ENCODE measurements around the gene NRTN. TPM values are rescaled to one million over a fixed set of nuclear protein-coding genes. Genes with fewer than 3 reads are reported as not detected.
"Not testable (repeated sequence)": the region's sequence is repeated elsewhere in the genome, so short reads cannot be mapped to it uniquely, and the experiment has no call there.

Gene NRTN, protein sequence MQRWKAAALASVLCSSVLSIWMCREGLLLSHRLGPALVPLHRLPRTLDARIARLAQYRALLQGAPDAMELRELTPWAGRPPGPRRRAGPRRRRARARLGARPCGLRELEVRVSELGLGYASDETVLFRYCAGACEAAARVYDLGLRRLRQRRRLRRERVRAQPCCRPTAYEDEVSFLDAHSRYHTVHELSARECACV
- total RNA-seq = not detected

DNA sequence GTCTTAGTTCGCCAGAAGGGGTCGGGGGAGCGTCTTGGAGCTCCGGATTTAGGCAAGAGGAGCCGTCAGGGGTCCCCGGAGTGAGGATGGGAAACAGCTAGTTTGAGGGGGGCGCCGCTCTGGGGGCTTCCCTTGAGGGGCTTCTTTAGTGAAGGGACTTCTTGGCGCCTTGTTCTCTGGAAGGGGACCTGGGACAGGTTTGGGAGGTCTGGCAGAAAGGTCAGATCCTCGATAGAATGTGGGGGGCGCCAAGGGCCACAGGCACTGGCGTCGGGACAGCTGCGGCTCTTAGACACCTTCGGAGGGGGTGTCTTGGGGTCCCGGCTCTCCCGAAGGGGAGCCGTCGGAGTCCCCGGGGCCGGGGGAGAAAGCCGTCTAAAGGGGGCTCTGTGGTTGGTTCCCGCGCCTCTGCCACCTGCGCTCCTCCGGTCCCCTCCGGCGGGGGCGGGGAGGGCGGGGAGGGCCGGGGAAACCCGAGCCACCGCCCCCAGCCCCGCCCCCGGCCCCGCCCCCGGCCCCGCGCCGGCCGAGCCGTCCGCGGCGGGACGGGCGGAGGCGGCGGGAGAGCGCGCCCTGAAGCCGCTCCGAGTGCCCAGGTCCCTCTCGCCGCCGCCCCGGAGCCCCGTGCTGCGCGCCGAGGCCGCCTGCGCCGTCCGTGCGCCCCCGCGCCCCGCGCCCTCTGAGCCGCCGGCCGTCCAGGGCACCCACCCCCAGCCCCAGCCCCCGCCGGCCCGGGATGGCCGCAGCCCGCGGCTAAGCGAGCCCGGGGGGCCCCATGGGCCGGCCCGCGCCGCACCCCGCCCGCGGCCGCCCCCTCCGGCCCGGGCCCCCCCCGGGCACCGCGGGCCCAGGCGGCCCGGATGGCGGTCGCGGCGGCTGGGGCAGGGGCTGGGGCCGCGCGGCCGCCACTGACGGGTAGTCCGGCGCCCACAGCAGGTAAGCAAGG, at the start of gene NRTN:
Gene NRTN (plus strand): TSS at position 552 of the 946 bp plus-strand sequence. CDS start 19,099 bp downstream, outside the sequence.
- DNase-seq (ENCODE audit: low spot score in 2 of 2) (no peak), FAIRE-seq (no peak)

DNA sequence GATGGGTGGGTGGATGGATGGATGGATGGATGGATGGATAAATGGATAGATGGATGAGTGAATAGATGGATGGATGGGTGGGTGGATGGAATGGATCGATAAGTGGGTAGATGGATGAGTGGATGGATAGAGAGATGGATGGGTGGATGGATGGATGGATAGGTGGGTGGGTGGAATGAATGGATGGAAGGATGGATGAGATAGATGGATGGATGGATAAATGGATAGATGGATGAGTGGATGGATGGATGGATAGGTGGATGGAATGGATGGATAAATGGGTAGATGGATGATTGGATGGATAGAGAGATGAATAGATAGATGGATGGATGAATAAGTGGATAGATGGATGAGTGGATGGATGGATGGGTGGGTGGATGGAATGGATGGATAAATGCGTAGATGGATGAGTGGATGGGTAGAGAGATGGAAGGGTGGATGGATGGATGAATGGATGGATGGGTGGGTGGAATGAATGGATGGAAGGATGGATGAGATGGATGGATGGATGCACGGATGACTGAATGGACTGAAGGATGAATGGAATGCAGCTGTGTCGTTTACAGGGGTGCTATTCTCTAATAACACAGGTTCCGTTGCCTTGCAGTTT, 42.2 kb upstream of the NRTN start:
- no peak for FAIRE-seq
- DNase-seq (ENCODE audit: low spot score in 2 of 2) = no peak

DNA sequence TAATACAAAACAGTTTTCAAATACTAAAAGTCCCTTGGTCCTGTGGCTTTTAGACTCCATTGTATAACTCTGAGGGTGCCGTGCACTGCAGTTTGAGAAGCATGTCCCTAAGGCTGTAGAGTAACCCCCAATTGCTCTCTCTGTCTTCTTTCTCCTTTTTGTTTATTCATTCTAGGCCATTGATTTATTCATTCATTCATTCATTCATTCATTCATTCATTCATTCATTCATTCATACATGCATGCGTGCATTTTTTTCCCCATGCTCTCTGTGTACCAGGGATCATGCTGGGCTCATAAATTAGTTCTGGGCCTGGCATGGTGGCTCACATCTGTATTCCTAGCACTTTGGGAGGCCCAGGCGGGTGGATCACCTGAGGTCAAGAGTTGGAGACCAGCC, 39.6 kb upstream of the NRTN start:
- no peak for DNase-seq (ENCODE audit: low spot score in 2 of 2)
- FAIRE-seq = no peak

DNA sequence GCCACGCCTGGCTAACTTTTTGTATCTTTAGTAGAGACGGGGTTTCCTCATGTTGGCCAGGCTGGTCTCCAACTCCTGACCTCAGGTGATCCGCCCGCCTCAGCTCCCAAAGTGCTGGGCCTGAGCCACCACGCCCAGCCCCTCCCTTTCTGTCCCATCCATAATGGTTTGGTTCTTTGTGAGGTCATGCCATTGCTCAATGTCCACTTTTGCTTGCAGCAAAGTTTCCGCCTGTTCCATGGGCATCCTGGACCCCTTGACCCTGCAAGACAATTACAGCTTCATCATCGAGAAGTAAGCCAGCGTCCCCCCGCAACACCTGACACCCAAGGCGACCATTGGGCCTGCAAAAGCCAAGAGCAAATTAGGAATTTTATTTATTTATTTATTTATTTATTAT, 36.9 kb upstream of the NRTN start:
- FAIRE-seq (no peak), DNase-seq (ENCODE audit: low spot score in 2 of 2) (no peak)

DNA sequence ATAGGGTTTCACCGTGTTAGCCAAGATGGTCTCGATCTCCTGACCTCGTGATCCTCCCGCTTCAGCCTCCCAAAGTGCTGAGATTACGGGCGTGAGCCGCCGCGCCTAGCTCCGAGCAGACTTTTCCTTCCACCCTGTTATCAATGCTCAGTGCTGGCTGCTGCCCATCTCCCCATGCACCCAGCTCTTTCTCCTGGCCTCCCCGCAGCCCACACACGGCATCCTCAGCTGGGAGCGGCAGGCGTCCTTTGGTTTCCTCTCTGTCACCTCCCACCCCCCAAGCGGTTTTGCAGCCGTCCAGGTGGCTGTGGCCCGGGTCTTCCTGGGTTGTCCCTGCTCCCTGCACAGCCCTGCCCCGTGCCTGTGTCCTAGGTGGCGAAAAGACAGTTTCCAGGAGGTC, 32.5 kb upstream of the NRTN start:
- DNase-seq (ENCODE audit: low spot score in 2 of 2) (no peak), FAIRE-seq (no peak)

DNA sequence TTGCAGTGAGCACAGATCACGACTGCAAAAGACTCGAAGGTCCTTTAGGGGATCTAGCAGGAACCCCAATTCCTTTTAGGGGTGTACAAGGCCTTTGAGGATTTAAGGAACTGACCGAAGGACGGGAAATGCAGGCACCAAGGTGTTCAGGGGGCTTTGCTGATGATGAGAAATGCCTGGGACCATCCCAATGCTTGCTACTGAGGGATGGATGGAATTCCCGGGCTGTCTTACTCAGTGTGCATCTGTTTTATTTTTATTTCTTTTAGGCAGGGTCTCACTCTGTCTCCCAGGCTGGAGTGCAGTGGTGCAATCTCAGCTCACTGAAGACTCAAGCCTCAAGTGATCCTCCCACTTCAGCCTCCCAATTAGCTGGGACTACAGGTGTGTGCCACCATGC, 31.6 kb upstream of the NRTN start:
- FAIRE-seq = no peak
- no peak for DNase-seq (ENCODE audit: low spot score in 2 of 2)

DNA sequence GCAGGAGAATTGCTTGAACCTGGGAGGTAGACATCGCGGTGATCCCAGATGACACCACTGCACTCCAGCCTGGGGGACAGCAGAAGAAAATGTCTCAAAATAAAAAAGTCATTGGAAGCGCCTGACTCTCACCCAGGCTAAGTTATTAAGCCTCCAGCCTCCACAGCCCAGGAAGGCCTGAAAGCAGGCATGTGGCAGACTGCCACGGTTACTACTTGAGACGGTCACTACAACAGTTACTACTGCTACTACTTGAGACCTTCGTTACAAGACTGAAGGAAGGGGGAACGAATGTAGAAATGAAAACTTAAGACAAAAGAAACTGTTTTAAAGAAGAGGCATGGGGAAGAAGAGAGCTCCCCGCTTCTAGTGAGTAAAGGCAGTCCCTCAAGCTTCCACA, 29.9 kb upstream of the NRTN start:
- DNase-seq (ENCODE audit: low spot score in 2 of 2) = no peak
- no peak for FAIRE-seq

DNA sequence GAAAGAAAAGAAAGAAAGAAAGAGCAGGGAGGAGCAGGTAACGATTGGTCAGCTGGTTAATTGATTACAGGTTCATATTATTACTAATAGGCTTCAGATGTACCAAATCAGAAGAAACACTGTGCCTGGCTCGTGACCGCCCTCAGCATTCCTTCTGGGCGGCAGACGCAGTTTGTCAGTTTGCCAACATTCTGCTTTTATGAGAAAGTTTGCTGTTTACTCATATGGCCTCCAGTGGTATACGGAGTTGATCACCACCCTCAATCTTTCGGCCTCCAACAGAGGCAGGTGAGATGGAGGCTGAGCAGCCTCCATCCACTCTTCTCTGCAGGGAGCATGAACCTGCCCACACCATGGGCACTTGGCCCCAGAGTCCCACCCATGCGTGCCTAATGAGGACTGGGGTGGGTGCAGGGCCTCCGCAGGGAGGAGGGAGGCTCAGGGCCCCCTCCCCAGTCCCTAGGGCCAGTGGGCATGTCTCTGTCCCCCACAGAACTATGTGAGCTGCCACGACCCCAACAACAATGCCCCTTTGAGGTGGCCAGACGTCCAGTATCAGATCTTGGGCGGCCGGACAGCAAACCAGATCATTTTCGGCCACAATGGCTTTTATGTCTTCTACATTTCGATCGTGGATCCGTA, 29.1 kb upstream of the NRTN start:
- FAIRE-seq (no peak), DNase-seq (ENCODE audit: low spot score in 2 of 2) (no peak)

DNA sequence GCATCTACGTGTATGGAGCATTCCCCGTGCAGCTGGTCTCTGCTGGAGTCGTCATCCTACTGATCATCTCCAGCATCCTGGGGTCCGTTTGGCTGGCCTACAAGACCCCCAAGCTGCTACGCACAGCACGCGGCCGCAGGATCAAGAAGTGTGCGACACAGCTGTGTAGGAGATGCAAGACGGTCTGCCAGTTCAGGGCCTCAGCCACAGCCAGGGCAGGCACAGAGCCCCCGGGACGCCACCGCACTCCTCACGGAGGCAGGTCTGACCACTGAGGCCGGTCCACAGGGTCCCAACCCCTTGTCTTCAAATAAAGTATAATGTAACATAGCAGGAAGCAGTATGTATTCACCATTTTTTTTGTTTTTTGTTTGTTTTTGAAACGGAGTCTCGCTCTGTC, 26.5 kb upstream of the NRTN start:
- DNase-seq (ENCODE audit: low spot score in 2 of 2) (no peak), FAIRE-seq (no peak)

DNA sequence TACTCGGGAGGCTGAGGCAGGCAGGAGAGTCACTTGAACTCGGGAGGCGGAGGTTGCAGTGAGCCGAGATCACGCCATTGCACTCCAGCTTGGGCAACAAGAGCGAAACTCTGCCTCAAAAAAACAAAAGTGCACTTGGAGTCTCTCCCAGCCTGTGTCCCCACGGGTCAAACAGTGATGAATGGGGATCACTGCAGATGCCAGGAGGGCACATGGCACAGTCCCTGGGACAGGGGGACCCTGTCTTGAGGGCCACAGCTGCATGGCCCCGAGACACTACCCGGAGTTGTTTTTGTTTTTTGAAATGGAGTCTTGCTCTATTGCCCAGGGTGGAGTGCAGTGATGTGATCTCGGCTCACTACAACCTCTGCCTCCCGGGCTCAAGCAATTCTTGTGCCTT, 24.0 kb upstream of the NRTN start:
- DNase-seq (ENCODE audit: low spot score in 2 of 2); FAIRE-seq: not testable (repeated sequence)

DNA sequence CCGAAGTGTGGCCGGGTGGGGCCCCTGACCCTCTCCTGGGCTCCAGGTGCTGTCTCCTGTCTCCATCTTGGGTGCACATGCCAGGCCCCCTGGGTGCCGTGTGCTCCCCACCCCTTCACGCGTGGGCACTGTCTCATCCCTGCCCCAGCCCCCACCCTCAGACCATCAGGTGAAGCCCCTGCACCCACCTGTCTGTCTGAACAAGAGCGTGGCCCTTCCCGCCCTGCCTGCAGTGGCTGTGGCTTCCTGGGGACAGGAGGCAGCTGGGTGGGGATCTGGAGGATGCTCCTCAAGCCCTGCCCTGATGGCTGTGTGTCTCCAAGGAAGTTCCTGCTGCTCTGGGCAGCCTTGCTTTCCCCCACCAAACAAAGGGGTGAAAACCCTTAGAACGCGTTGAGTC, 22.5 kb upstream of the NRTN start:
- DNase-seq (ENCODE audit: low spot score in 2 of 2) (no peak), FAIRE-seq (no peak)

DNA sequence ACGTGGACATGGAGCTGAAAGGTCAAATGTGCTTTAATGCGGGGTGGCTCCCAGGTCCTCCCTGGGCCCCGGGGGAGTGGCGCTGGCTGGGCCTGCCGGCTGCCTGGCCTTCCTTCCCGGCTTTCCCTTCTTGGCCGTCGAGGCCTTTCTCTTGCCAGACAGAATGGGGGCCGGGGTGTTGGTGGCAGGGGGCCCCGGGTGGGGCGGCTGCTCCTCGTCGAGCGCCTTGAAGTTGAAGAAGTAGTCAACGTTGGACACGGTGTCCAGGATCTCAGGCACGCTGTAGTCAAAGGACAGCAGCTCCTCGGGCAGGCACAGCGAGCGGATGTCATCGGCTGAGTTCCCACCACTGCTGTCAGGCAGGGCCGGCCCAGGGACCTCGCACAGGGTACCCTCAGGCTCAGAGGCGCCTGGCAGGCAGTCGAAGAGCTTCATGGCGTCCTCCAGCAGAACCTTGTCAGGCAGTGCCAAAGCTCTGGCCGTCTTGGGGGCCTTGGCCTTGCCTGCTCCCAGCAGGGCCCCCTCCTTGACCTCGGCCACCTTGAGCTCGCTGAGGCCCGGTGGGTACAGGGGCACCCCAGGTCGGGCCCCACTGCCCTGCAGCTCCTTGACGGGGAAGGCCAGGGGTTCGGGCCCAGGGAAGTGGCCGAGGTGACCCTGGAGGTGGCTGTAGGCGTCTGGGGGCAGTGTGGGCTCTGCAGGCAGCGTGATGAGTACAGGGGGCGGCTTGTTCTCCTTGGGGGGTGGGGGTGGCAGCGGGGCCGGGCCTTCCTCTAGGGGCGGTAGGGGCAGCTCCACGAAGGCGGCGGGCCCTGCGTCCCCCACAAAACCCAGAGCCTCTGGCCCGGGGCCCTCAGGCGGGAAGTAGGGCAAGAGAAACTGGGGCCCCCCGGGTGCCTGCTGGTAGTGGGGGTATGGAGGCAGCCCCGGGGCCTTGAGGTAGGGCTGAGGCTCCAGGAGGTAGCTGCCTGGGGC, 21.6 kb upstream of the NRTN start:
- FAIRE-seq (no peak), DNase-seq (ENCODE audit: low spot score in 2 of 2) (no peak)

DNA sequence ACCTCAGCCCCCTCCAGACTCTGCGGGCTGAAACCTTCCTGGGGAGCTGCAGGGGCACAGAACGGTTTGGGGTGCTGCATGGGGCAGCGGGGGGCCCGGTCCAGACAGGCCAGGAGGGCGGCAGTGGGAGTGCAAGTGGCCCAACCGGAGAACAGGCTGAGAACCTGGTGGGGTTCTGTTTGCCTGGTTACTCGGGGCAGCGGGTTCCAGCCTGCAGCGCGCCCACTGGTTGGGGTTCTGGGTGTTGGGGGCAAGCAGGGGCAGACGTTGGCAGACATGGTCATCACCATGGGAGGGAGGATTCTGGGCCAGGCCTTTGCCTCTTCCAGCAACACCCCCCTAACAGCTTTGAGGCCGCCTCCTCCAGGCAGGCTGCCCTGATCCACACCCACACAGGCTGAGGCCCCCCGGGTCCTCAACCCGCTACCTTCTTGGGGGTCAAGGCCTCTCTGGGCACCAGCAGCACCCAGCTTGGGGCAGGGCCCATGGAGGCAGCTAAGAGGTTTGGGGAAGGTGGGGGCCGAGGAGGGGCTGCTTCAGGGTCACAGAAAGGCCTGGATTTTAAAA, 20.2 kb upstream of the NRTN start, which contains the start of gene PRR22:
Gene PRR22 (minus strand): TSS at position 166 of the 567 bp plus-strand sequence. CDS start 86 bp downstream, at position 80.
- no peak for DNase-seq (ENCODE audit: low spot score in 2 of 2)
- FAIRE-seq = no peak

DNA sequence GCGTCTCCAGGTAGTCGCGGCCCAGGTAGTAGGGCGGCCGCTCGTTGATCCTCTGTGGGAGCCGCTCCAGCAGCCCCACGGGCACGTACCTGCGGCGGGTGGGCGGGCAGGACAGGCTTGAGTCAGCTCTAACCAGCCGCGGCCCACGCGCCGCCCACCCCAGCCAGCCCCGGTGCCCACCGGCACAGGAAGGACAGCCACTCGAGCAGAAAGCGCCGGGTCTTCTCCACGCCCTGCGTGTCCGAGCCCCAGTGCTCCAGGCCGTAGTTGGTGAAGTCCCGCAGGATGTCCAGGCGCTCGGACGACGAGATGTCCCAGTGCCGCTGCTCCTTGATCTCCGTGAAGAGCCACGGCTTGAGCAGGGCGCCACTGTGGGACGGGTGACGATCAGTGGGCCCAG, 19.4 kb upstream of the NRTN start:
- DNase-seq (ENCODE audit: low spot score in 2 of 2) (no peak), FAIRE-seq (no peak)

DNA sequence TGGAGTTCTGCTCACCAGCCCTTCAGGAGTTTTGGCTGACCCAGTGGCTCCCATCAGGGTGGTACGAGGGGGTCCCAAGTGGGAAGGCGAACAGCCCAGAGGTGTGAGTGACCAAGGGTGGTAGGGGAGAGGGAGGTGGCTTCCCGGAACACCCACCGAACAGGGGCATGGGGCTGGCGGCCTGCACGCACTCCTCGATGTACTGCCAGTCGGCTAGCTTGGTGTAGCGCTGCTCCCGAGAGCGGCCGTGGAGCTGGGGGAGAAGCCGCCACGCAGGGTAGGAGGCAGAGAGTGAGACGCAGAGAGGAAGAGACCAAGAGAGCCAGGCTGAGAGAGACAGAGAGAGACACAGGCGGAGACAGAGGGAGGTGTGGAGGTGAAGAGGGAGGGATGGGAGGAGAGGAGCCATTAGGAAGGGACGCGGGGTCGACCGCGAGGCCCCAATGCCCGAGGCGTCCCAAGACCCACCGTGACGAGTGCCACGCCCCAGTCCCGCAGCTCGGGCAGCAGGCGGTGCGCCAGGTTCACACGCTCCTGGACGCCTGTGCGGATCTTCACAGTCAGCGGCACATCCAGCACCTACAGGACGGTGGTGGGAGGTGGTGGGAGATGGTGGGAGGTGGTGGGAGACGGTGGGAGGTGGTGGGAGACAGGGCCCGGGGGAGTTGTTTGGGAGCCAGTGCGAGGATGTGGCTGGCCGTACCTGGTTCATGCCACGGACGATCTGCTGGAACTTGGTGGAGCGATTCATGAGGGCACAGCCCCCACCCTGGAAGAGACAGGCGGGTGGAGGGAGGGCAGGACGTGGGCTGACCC, 18.1 kb upstream of the NRTN start:
- FAIRE-seq (no peak), DNase-seq (ENCODE audit: low spot score in 2 of 2) (no peak)

DNA sequence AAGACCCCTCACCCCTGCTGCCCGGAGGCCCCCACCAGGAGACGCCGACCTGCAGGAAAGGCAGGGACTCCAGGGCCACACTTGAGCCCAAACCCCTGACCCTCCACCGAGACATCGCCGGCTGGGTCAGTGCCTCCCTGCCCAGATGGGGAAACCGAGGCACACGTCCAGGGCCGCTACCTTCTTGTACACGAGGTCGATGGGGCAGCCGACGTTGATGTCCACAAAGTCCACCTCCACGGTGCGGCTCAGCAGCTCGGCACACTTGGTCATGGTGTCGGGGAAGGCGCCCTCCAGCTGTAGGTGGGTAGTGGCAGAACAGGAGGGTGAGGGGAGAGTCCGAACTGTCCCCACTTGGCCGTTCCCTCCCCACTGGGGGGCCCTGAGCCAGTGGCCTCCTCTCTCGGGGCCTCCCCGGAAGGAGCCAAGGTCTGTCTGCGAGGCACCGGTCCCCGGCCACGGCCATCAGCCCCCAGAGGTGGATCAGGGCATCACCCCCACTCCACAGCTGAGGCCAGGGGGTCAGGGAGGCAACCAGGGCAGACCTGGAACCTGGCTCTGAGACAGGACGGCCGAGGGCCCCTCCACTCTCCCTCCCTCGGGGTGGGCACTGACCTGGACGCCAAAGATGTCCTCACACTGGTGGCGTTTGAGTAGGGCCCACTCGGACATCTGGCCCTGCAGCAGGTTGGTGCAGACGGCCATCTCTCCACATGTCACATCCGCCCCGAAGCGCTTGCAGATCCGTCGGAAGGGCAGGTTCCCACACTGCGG, 17.3 kb upstream of the NRTN start:
- FAIRE-seq = no peak
- no peak for DNase-seq (ENCODE audit: low spot score in 2 of 2)

DNA sequence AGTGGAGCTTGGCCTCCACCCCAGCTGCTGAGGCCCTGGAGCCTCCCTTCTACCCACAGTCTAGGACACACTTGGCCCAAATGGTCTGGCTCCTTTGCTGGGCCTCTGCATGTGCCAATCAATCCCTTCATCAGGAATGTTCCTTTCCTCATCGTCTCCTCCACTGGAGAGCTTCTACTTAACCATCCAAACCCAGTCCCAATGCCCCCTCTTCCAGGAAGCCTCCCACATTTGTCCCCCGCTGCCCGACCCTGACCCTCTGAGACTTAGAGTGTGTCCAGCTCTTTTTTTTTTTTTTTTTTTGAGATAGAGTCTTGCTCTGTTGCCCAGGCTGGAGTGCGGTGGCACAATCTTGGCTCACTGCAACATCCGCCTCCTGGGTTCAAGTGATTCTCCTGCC, 16.4 kb upstream of the NRTN start:
- DNase-seq (ENCODE audit: low spot score in 2 of 2) (no peak), FAIRE-seq (no peak)

DNA sequence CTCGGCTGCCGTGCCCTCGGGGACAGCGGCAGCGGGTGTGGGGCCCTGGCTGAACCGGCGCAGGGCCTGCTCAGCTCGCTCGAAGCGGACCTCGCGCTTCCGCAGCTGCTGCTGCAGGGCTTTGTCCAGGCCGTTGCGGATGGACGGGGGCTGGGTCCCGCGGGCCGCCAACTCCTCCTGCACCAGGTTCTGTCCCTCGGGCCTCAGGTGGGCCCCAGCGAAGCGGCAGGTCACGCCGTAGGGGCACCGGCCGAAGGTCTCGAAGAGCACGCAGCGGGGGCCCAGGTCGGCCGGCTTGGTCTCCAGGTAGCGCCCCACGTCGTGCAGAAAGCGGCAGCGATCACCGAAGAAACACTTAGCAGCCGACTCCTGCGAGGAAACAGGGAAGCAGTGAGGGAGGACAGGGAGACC, 15.5 kb upstream of the NRTN start:
- no peak for FAIRE-seq
- no peak for DNase-seq (ENCODE audit: low spot score in 2 of 2)
